Measurements from ENCODE around the gene PRKAG1. TPM values are rescaled to one million over a fixed set of nuclear protein-coding genes. Genes with fewer than 3 reads are reported as not detected.
A peak's percentile ranks its signal among the peaks of the same experiment; 100 is the strongest.

Gene PRKAG1
- total RNA-seq, 1 donor from 2014 or later = 47.1 TPM

DNA sequence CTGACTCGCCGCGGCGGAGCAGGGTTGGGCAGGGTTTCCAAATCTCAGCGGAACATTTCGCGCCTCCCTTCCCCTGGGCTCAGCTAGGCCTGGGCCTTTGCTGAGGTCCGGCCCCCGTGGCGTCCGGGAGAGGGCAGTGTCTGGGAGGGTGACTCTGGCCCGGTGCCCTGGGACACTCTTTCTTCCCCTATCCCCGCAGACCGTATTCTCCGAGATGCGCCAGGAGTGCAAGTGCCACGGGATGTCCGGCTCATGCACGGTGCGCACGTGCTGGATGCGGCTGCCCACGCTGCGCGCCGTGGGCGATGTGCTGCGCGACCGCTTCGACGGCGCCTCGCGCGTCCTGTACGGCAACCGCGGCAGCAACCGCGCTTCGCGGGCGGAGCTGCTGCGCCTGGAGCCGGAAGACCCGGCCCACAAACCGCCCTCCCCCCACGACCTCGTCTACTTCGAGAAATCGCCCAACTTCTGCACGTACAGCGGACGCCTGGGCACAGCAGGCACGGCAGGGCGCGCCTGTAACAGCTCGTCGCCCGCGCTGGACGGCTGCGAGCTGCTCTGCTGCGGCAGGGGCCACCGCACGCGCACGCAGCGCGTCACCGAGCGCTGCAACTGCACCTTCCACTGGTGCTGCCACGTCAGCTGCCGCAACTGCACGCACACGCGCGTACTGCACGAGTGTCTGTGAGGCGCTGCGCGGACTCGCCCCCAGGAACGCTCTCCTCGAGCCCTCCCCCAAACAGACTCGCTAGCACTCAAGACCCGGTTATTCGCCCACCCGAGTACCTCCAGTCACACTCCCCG lies 37.4 kb downstream of the PRKAG1 start:
- TF ChIP-seq EZH2 (IDR thresholded peaks at IDR 0.05; ENCODE audit: insufficient read depth, low read length) = peak; percentile 26
- TF ChIP-seq, protein P1, sequence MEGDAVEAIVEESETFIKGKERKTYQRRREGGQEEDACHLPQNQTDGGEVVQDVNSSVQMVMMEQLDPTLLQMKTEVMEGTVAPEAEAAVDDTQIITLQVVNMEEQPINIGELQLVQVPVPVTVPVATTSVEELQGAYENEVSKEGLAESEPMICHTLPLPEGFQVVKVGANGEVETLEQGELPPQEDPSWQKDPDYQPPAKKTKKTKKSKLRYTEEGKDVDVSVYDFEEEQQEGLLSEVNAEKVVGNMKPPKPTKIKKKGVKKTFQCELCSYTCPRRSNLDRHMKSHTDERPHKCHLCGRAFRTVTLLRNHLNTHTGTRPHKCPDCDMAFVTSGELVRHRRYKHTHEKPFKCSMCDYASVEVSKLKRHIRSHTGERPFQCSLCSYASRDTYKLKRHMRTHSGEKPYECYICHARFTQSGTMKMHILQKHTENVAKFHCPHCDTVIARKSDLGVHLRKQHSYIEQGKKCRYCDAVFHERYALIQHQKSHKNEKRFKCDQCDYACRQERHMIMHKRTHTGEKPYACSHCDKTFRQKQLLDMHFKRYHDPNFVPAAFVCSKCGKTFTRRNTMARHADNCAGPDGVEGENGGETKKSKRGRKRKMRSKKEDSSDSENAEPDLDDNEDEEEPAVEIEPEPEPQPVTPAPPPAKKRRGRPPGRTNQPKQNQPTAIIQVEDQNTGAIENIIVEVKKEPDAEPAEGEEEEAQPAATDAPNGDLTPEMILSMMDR (IDR thresholded peaks at IDR 0.05; ENCODE audit: insufficient read depth, low read depth, low read length) = no peak
- Histone ChIP-seq H4K20me1 (ENCODE audit: insufficient read depth, low read length) (peaks cover 39% of the 10 kb centered on the region), H3K27me3 (ENCODE audit: insufficient read depth, low read length) (peaks cover 92% of the 10 kb centered on the region), H3K9ac (ENCODE audit: low read length) (no peak overlapping the region), H3K27ac (ENCODE audit: low read depth, low read length) (no peak overlapping the region), H3K79me2 (ENCODE audit: insufficient read depth, low read length) (no peaks in the 10 kb centered on the region), H3K9me3 (ENCODE audit: insufficient read depth, low read depth, low read length) (peaks cover 7% of the 10 kb centered on the region), H3K4me2 (ENCODE audit: low read length) (peak overlapping the region; percentile 50), H3K36me3 (ENCODE audit: insufficient read depth, low read length) (no peaks in the 10 kb centered on the region), H3K4me1 (ENCODE audit: insufficient read depth, low read length) (peaks cover 35% of the 10 kb centered on the region), H3K4me3 (ENCODE audit: insufficient read depth, low read depth, low read length) (no peak overlapping the region), H2AFZ (ENCODE audit: low read depth, low read length) (peak overlapping the region; percentile 68)
- Mint-ChIP-seq H3K4me1 (ENCODE audit: low read depth, unreplicated experiment) (peaks cover 2% of the 10 kb centered on the region), H3K36me3 (ENCODE audit: low read depth, unreplicated experiment) (no peaks in the 10 kb centered on the region), H3K27me3 (ENCODE audit: low read depth, unreplicated experiment) (peaks cover 82% of the 10 kb centered on the region), H3K4me3 (ENCODE audit: unreplicated experiment) (no peak overlapping the region), H3K9me3 (ENCODE audit: unreplicated experiment) (peaks cover 14% of the 10 kb centered on the region), H3K27ac (ENCODE audit: unreplicated experiment) (peak overlapping the region; percentile 36)
- DNase-seq (ENCODE audit: low read depth) (no peak), FAIRE-seq (no peak)

DNA sequence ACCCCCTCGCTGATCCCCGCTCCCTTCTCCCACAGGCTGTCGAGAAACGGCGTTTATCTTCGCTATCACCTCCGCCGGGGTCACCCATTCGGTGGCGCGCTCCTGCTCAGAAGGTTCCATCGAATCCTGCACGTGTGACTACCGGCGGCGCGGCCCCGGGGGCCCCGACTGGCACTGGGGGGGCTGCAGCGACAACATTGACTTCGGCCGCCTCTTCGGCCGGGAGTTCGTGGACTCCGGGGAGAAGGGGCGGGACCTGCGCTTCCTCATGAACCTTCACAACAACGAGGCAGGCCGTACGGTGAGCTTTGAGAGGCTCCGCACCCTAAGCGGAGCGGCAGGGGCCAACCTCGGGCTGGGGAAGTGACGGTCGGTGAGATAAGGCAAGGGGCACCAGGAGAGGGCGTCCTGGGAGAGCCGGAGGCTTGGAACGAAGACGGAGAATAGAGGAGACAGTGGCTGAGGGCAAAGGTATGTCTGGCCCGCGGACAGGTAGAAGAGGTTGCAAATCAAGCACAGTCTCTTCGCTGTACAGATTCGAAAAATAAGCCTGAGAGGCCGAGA lies 38.1 kb downstream of the PRKAG1 start:
- Histone ChIP-seq H3K4me3 (ENCODE audit: insufficient read depth, low read depth, low read length) (no peak overlapping the region), H3K9ac (ENCODE audit: low read length) (no peak overlapping the region), H2AFZ (ENCODE audit: low read depth, low read length) (peak overlapping the region; percentile 68), H3K9me3 (ENCODE audit: insufficient read depth, low read depth, low read length) (peaks cover 7% of the 10 kb centered on the region), H3K4me2 (ENCODE audit: low read length) (peak overlapping the region; percentile 50), H3K36me3 (ENCODE audit: insufficient read depth, low read length) (no peaks in the 10 kb centered on the region), H3K79me2 (ENCODE audit: insufficient read depth, low read length) (no peaks in the 10 kb centered on the region), H3K4me1 (ENCODE audit: insufficient read depth, low read length) (peaks cover 35% of the 10 kb centered on the region), H3K27ac (ENCODE audit: low read depth, low read length) (no peak overlapping the region), H3K27me3 (ENCODE audit: insufficient read depth, low read length) (peaks cover 91% of the 10 kb centered on the region), H4K20me1 (ENCODE audit: insufficient read depth, low read length) (peaks cover 39% of the 10 kb centered on the region)
- peaks cover 85% of the 10 kb centered on the region for H3K27me3 Mint-ChIP-seq (ENCODE audit: low read depth, unreplicated experiment)
- H3K36me3 Mint-ChIP-seq (ENCODE audit: low read depth, unreplicated experiment) = no peaks in the 10 kb centered on the region
- peaks cover 14% of the 10 kb centered on the region for H3K9me3 Mint-ChIP-seq (ENCODE audit: unreplicated experiment)
- peaks cover 2% of the 10 kb centered on the region for H3K4me1 Mint-ChIP-seq (ENCODE audit: low read depth, unreplicated experiment)
- H3K4me3 Mint-ChIP-seq (ENCODE audit: unreplicated experiment) = no peak overlapping the region
- FAIRE-seq = no peak
- no peak for DNase-seq (ENCODE audit: low read depth)
- TF ChIP-seq, protein P1 (IDR thresholded peaks at IDR 0.05; ENCODE audit: insufficient read depth, low read depth, low read length) = no peak
- peak; percentile 80 for TF ChIP-seq EZH2 (IDR thresholded peaks at IDR 0.05; ENCODE audit: insufficient read depth, low read length)
- H3K27ac Mint-ChIP-seq (ENCODE audit: unreplicated experiment) = no peak overlapping the region

All from astrocyte (in vitro differentiated cells and primary cell).